Effector CD8-positive, alpha-beta T cell (primary cell): Measurements from ENCODE around the gene TDRKH.

Experiments used
- DNase-seq: peaks from one replicate; lab custom pipeline; 2025; lab: John Stamatoyannopoulos, UW

The TDRKH gene

GRCh38 chr1:151823175-151823574 lies 32.9 kb upstream of the TDRKH start:
- no peak for DNase-seq

GRCh38 chr1:151822404-151822803 lies 32.1 kb upstream of the TDRKH start:
- no peak for DNase-seq

- no peak for DNase-seq
These were observed 30.6 kb upstream of the TDRKH start for GRCh38 chr1:151820940-151821339.

- no peak for DNase-seq
These were observed 29.8 kb upstream of the TDRKH start for GRCh38 chr1:151819976-151820623.

GRCh38 chr1:151819227-151819835 lies 29.0 kb upstream of the TDRKH start:
- no peak for DNase-seq

GRCh38 chr1:151817353-151817730 lies 27.0 kb upstream of the TDRKH start:
- DNase-seq: no peak

GRCh38 chr1:151816548-151817352 lies 26.4 kb upstream of the TDRKH start:
- DNase-seq: no peak

GRCh38 chr1:151815716-151816327 lies 25.5 kb upstream of the TDRKH start:
- no peak for DNase-seq

GRCh38 chr1:151814971-151815545 lies 24.8 kb upstream of the TDRKH start:
- DNase-seq: no peak

- DNase-seq: no peak
These were observed 24.1 kb upstream of the TDRKH start for GRCh38 chr1:151814426-151814825.

GRCh38 chr1:151813271-151813977 lies 23.1 kb upstream of the TDRKH start:
- no peak for DNase-seq

GRCh38 chr1:151811181-151811580 lies 20.9 kb upstream of the TDRKH start:
- no peak for DNase-seq

- no peak for DNase-seq
These were observed 19.8 kb upstream of the TDRKH start for GRCh38 chr1:151809985-151810556.

- DNase-seq: no peak
These were observed 19.1 kb upstream of the TDRKH start for GRCh38 chr1:151809290-151809984.

- DNase-seq: no peak
These were observed 17.5 kb upstream of the TDRKH start for GRCh38 chr1:151807766-151808165.

GRCh38 chr1:151807131-151807530 lies 16.8 kb upstream of the TDRKH start:
- DNase-seq: no peak

GRCh38 chr1:151806170-151806569 lies 15.9 kb upstream of the TDRKH start:
- no peak for DNase-seq

GRCh38 chr1:151805066-151805820 lies 14.9 kb upstream of the TDRKH start, which contains the start of gene LINGO4:
TSS of gene LINGO4 (minus strand) at chr1:151805419. CDS start at chr1:151802704, 2,715 bp downstream.
- DNase-seq: no peak

- DNase-seq: no peak
These were observed 13.6 kb upstream of the TDRKH start for GRCh38 chr1:151803915-151804314.

GRCh38 chr1:151803164-151803563 lies 12.9 kb upstream of the TDRKH start:
- DNase-seq: no peak
